ENCODE results near the gene ATP8B4.
"Not testable (repeated sequence)": the region's sequence is repeated elsewhere in the genome, so short reads cannot be mapped to it uniquely, and the experiment has no call there.

Gene ATP8B4

DNA sequence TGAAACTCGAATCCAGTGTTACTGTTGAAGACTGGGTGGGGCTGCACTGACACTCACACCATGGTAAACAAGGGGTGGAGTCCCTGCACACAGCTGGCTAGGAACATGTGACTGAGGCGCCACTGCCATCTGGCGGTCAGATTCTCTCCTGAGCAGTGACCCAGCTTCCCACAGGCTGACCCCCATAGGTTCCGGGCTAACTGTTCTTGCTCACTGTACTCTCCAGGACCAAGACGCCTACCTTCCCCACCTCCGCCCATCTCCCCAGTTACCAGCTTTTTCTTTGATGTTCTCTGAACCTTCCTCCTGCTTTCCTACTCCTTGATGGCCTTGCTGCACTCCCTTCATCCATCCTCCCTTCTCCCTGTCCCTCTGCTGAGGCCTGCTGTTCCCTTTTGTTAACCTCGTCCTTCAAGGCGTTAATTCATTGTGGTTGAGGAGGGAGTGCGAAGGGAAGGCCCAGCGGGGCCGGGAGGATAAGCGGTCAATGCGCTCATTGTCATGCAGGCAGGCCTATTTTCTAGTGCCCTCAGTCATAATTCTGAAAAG is 115.2 kb downstream of the ATP8B4 start:
- DNase-seq = peak in 3 of 6 experiments; percentile 1 to 16 (median 2)

- DNase-seq = no peak
Measured at GRCh38 chr15:49991587-49991986, 127.4 kb downstream of the ATP8B4 start.

DNA sequence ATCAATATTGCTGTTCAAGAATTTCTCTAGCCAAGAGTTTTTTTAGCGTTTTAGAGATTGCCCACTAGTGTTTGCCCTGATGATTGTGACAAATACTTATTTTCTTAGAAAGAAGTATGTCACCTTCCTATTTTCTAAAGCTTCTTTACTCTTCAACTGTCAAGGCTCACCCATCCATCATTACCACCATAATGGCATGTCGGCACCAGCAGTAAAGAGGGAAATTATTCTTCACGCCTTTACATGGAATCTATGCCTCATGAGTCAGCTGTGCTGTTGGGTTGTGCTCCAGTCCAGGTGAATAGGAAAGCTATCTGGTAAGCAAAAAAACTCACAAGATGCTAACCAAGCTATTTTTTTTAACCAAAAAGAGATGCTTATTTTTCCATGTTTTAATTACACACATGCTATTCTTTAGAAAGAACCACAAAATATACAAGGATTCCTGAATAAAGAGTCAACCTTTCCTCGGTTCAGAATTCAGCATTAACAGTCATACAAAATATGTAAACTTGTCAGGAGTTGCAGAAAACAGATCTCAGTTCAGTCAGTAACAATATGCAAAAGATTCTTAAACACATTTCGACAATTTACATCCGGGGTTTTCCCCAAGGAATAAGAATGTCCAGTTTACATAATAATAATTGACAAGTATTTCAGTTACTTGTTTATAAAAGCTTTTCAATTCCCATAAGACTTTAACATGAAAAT is 128.0 kb downstream of the ATP8B4 start:
- no peak for DNase-seq

- DNase-seq = no peak
Measured at GRCh38 chr15:49989498-49989897, 129.5 kb downstream of the ATP8B4 start.

GRCh38 chr15:49988766-49989165 is 130.3 kb downstream of the ATP8B4 start:
- no peak for DNase-seq

GRCh38 chr15:49987896-49988295 is 131.1 kb downstream of the ATP8B4 start:
- no peak for DNase-seq

GRCh38 chr15:49987198-49987785 is 131.7 kb downstream of the ATP8B4 start:
- no peak for DNase-seq

- no peak for DNase-seq
Measured at GRCh38 chr15:49986326-49986725, 132.7 kb downstream of the ATP8B4 start.

- no peak for DNase-seq
Measured at GRCh38 chr15:49985463-49985862, 133.6 kb downstream of the ATP8B4 start.

- no peak for DNase-seq
Measured at GRCh38 chr15:49984436-49984835, 134.6 kb downstream of the ATP8B4 start.

DNA sequence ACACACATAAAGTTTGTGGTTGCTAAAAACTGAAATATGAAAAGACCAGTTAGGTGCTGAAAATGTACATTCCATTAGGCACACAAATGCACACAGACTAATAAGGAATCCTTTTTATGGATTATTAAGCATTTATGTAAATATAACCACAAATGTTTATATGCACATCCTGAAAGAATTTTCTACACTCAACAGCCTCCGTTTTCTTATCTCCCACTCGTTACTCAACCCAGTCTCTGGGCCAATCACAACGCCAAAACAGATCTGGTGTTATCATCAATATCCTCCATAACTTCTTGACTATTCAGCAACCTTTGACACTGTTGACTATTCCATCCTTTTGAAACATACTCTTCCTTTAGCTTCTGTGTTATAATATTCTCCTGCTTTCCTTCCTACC is 136.4 kb downstream of the ATP8B4 start:
- no peak for DNase-seq

- no peak for DNase-seq
Measured at GRCh38 chr15:49979705-49980382, 139.2 kb downstream of the ATP8B4 start.

GRCh38 chr15:49978121-49978520 is 140.9 kb downstream of the ATP8B4 start:
- DNase-seq = no peak

DNA sequence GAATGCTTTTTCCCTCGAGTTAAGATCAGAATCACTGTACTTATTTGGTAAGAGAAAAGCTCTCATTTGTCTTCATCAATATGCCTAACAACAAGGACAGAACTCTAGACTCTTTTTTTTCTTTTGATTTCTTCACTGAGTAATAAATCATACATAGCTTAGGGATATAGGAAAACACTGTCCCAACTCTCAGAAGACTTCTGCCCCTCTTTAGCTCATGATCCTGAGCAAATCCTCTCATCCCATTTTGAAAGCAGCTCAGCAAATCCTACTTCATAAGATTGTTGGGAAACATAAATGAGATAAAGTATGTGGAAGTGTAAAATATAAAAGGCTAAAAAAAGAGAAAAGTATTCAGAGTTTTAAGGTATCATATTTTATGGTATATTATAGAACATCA is 141.7 kb downstream of the ATP8B4 start:
- DNase-seq = no peak

DNA sequence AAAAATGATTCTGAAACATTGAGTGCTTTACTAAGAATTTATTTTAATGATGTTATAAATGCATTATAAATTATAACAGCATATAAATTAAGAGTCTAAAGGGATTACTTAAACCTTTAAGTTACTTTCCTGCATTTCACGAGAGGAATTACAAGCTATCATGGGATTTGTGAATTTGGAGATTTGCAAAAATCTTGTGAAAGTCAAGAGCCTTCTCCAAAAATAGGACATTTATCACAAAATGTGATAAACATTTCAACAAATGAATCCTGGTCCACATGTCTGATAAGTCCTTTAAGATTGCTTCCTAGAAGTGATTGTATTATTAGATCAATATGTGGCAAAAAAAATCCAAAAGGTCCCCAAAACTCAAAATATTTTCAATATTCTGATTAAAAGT is 154.5 kb downstream of the ATP8B4 start:
- no peak for DNase-seq

GRCh38 chr15:49964061-49964460 is 155.0 kb downstream of the ATP8B4 start:
- no peak for DNase-seq

- DNase-seq = not testable (repeated sequence)
Measured at GRCh38 chr15:49963033-49963772, 155.8 kb downstream of the ATP8B4 start.

DNA sequence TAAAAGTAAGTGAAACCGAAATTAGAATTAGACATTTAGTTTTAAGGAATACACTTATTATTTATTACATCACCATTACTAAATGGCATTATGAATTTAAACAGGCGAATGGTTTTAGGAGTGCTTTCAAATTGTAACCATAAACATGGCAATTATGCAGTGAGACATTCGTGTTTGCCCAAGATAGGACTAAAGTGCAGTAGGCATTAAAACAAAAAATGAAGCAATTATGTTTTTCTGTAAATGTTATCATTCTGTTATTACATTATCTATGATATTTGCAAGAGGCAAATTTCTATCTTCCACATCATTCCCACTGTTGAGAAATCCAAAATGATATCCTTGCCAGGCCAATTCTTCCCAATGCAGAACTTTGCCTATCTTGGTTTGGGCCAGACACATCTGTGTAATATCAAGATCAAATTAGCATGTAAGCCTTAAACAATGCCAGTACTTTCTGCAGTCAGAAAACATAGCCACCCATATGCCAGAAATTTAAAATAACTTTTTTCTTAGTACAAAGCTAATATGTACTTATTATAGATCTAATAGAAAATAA is 156.9 kb downstream of the ATP8B4 start:
- DNase-seq = no peak

DNA sequence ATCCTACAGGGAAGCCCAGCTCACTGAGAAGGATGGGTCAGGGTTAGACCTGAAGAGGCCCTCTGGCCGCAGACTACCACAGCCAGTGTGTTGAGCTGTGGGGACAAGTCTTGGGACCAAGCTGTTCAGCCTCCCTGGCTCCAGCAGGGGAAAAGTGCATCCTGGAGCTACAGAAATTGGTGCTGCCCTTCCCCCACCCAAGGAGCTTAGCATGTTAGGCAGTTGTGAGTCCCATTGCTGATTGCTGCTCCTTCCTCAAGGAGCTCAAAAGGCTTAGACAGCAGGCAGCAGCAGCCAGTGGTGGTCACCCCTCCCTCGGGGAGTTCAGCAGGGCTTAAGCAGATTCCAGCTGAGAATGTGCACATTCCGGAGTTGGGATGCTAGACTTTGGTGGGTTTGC is 165.6 kb downstream of the ATP8B4 start:
- no peak for DNase-seq

DNA sequence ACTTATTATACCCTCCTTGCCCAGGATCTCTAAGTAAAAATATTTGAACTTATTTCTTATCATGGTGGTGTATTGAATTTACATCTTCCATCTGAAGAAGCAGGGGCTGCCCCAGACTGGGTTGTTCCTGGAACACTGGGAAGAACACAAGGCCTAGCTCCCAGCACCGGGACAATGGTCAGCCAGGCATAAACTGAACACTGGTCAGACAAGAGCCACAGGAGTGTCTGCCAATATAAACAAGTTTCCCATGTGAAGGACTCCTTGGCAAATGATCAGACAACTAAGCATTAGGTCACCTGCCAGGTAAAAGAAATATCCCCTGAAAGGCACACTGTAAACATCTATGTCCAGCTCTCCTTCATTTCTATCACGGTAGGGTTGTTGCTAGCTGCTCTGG is 172.4 kb downstream of the ATP8B4 start:
- no peak for DNase-seq

DNA sequence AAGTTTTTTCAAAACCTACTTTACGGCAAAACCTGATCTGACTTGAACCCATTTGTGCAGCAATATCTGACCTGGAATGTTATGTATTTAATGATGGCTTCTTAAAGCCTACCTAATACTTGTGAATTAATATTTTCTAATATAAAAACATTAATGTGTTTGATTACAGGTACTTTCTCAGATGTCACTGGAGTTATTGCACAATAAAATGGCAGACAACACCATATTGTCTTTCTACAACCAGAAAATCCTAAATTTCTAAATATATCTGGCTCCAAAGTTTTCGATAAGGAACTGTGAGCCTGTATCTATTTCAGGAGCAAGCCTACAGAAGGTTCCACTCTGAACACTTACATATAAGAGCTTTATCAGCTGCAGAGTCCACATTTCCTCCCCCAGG is 184.5 kb downstream of the ATP8B4 start:
- no peak for DNase-seq

DNA sequence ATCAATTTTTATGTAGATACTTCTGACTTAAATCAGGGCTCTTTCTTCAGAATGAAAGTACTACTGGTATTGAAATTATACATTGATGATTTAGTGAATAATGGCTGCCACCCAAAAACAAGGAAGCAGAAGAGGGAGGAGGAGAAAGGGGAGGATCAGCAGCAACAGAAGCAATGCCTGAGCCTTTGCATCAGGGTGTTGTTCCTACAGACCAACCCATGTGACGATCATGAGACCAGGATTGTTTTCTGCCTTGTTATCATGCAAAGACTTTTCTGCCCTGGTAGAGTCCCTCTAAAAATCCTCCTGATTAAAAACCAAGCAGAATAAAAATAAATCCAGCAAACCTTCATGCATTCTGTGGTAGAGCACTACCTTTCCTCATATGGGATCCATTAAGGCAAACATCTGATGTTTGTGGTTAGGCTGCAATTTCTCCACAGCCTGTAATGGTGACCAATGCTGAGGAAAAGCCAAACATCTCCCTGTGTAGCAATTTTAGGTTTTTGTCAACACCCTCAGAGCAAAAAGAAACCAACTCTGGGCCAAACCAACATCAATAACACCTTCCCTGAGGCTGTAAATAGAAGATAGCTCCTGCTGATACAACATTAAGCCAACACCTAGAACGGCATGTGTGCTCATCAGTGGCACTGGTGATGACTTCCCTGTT is 191.7 kb downstream of the ATP8B4 start:
- no peak for DNase-seq
